ENCODE results near the gene GPD1.

The GPD1 gene

GRCh38 chr12:50112456-50113218, 8.8 kb downstream of the GPD1 start:
- no peak for TF ChIP-seq CTCF (IDR thresholded peaks at IDR 0.05; ENCODE audit: low read depth, low read length)
- DNase-seq (ENCODE audit: extremely low read depth, low read depth) = no peak

DNA sequence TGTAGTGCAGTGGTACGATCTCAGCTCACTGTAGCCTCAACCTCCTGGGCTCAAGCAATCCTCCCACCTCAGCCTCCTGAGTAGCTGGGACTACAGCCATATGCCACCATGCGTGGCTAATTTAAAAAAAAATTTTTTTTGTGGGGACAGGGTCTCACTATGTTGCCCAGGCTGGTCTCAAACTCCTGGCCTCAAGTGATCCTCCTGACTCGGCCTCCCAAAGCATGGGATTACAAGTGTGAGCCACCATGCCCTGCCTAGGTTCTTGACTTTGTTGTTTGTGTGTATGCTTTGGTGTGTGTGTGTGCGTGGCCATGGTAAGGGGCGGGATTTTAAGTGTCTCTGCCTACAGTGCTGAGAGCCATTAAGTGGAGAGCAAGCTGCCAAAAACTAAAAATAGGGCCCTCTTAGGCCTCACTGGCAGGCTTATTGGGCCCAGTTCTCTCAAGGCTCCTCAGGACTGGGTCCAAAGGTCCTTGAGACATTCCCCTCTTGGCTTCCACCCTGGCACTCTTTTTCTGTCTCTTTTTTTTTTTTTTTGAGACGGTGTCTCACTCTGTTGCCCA, 13.3 kb downstream of the GPD1 start:
- no peak for DNase-seq (ENCODE audit: extremely low read depth, low read depth)
- TF ChIP-seq CTCF (IDR thresholded peaks at IDR 0.05; ENCODE audit: low read depth, low read length) = no peak

DNA sequence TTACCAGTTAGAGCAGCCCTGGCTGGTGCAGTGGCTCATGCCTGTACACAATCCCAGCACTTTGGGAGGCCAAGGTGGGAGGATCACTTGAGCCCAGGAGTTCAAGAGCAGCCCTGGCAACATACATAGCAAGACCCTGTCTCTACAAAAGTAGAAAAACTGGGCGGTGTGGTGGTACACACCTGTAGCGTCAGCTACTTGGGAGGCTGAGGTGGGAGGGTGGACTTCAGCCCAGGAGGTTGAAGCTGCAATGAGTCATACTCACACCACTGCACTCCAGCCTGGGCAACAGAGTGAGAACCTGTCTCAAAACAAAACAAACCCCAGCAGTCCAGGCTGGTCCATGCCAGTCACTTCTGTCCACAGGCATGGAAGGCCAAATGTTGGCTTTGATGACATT, 15.6 kb downstream of the GPD1 start:
- no peak for TF ChIP-seq CTCF (IDR thresholded peaks at IDR 0.05; ENCODE audit: low read depth, low read length)
- DNase-seq (ENCODE audit: extremely low read depth, low read depth) = no peak

DNA sequence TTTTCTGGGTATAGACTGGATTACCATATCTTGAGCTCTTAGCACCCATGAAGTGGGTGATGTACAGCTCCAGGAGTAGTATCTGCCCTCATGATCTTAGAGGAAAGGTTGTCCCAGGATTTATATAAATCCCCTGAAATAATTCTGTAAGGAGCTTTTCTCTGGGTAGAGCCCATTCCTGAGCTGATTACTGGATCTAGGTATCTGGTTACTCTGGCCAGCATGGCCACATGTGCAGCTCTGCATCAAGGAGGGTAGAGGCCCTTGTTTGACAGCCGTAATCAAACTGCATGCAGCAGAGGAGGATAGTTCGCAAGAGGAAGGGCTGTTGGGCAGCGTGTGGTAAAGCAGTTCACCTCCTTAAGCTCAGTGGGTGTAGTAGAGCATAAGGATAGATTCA, 16.7 kb downstream of the GPD1 start:
- DNase-seq (ENCODE audit: extremely low read depth, low read depth) = no peak
- TF ChIP-seq CTCF (IDR thresholded peaks at IDR 0.05; ENCODE audit: low read depth, low read length) = no peak

- DNase-seq (ENCODE audit: extremely low read depth, low read depth) = no peak
- TF ChIP-seq CTCF (IDR thresholded peaks at IDR 0.05; ENCODE audit: low read depth, low read length) = no peak
Observed at GRCh38 chr12:50120953-50121352, 17.1 kb downstream of the GPD1 start.

DNA sequence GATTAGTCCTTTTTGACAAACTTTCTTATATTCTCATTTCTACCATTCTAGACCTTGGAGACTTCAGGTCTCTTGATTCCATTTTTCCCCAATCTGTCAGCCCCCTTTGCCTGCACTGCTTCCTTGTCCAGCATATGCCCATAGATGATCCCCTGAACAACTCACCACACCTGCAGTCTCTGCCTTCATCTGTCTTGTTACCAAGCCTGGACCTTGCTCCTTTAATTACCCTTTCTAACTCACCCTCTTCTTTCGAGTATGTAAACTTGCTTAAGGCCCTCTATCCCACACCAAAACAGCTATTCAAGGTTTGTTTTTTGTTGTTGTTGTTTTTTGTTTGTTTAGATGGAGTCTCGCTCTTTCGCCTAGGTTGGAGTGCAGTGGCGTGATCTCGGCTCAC, 17.8 kb downstream of the GPD1 start:
- no peak for TF ChIP-seq CTCF (IDR thresholded peaks at IDR 0.05; ENCODE audit: low read depth, low read length)
- no peak for DNase-seq (ENCODE audit: extremely low read depth, low read depth)

DNA sequence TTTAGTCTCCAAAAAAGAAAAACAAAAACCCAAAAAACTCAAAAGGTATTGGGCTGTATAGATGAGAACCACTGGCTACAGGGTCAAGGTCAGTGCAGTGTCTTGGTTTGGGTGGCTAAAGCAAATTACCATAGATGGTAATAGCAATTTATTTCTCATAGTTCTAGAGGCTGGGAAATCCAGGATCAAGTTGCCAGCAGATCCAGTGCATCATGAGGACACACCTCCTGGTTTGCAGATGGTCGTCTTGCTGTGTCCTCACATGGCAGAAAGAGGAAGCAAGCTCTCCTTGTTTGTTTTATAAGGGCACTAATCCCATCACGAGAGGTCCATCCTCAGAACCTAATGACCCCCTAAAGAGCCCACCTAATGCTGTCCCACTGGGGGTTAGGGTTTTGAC, 19.4 kb downstream of the GPD1 start:
- no peak for DNase-seq (ENCODE audit: extremely low read depth, low read depth)
- no peak for TF ChIP-seq CTCF (IDR thresholded peaks at IDR 0.05; ENCODE audit: low read depth, low read length)

Measured in AG09319 (cell line).